Left ventricle myocardium inferior (tissue), 1 donor: Measurements from ENCODE around the gene TNIK. TPM values are rescaled to one million over a fixed set of nuclear protein-coding genes. Genes with fewer than 3 reads are reported as not detected.

ENCODE experiments used
- DNase-seq: peaks from one replicate; pipeline ENCODE4 v3.0.0-alpha.2; 2020
- H3K27ac ChIP-seq: fragments of 200-600 bp; replicated peaks from 2 replicates; pipeline ENCODE4 v1.8.0; 2021
- H3K27me3 ChIP-seq: fragments of 200-600 bp; 2 replicates; pipeline ENCODE4 v1.8.0; 2021; ENCODE audit warnings: low read depth
- H3K36me3 ChIP-seq: fragments of 200-600 bp; 2 replicates; pipeline ENCODE4 v1.8.0; 2021
- H3K4me1 ChIP-seq: fragments of 200-600 bp; 2 replicates; pipeline ENCODE4 v1.8.0; 2021
- H3K4me3 ChIP-seq: fragments of 200-600 bp; 2 replicates; pipeline ENCODE4 v1.8.0; 2021; ENCODE audit warnings: mild to moderate bottlenecking, moderate library complexity
- H3K9me3 ChIP-seq: fragments of 200-600 bp; replicated peaks from 2 replicates; pipeline ENCODE4 v1.8.0; 2021
- intact Hi-C: fragments of 100-400 bp; cut with micrococcal nuclease; formaldehyde crosslinking; loops from one replicate; pipeline ENCODE4 v1.11.0; 2022
- total RNA-seq: library from RNA; stranded (reverse); fragmentation: NEBNext Ultra II Directional; extraction: Animal tissue kit (Norgen Biotek cat#: 25700); gene quantifications from one replicate; pipeline ENCODE4 v1.2.1, GENCODE V29; 2021
- TF ChIP-seq, protein P1 (sequence below): fragments of 200-600 bp; IDR thresholded peaks from 2 replicates; pipeline ENCODE4 v1.8.0; 2021; ENCODE audit warnings: antibody characterized with exemption, mild to moderate bottlenecking, borderline replicate concordance
- donor health status: DM: no; HTN: yes; CAD: no; lungs with severe emphysema.

TNIK gene
- total RNA-seq, 1 donor from 2014 or later, result 28.6 TPM

- no peak for DNase-seq
- TF ChIP-seq, protein P1, sequence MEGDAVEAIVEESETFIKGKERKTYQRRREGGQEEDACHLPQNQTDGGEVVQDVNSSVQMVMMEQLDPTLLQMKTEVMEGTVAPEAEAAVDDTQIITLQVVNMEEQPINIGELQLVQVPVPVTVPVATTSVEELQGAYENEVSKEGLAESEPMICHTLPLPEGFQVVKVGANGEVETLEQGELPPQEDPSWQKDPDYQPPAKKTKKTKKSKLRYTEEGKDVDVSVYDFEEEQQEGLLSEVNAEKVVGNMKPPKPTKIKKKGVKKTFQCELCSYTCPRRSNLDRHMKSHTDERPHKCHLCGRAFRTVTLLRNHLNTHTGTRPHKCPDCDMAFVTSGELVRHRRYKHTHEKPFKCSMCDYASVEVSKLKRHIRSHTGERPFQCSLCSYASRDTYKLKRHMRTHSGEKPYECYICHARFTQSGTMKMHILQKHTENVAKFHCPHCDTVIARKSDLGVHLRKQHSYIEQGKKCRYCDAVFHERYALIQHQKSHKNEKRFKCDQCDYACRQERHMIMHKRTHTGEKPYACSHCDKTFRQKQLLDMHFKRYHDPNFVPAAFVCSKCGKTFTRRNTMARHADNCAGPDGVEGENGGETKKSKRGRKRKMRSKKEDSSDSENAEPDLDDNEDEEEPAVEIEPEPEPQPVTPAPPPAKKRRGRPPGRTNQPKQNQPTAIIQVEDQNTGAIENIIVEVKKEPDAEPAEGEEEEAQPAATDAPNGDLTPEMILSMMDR, result no peak
- intact Hi-C loops, result no loop called here
- no peaks in the 10 kb centered on the region for H3K36me3 ChIP-seq
- no peaks in the 10 kb centered on the region for H3K27me3 ChIP-seq
- peaks cover 31% of the 10 kb centered on the region for H3K4me1 ChIP-seq
- H3K27ac ChIP-seq, result no peak overlapping the region
- no peaks in the 10 kb centered on the region for H3K9me3 ChIP-seq
- H3K4me3 ChIP-seq, result no peak overlapping the region
Observed at GRCh38 chr3:171340434-171340833, 119.8 kb downstream of the TNIK start.

DNA sequence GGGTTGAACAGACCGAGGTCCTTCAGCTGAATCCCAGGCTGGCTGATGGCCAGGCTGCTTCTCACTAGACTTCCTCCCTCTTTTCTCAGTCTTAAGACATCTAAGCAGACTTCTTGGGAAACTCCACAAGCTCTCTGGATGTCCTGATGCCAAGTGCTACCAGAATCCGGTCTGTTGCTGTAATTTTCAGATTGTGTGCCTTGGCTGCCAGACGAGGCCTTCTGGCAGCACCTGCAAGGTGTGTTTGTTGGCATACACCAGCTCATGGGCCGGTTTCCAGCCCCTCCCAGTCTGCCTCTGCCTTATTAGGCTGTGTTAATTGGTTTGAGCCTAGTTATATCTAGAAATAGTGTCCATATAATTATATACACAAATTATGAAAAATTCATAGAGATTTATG is 120.6 kb downstream of the TNIK start:
- Histone ChIP-seq H3K4me1 (peaks cover 31% of the 10 kb centered on the region), H3K9me3 (no peaks in the 10 kb centered on the region), H3K4me3 (no peak overlapping the region), H3K27ac (no peak overlapping the region), H3K27me3 (no peaks in the 10 kb centered on the region), H3K36me3 (no peaks in the 10 kb centered on the region)
- TF ChIP-seq, protein P1, result no peak
- no peak for DNase-seq
- intact Hi-C loops, result no loop called here

GRCh38 chr3:171336406-171336805 is 123.8 kb downstream of the TNIK start:
- H3K36me3 ChIP-seq, result no peaks in the 10 kb centered on the region
- intact Hi-C loops, result no loop called here
- no peak overlapping the region for H3K4me3 ChIP-seq
- no peak for DNase-seq
- no peak overlapping the region for H3K27ac ChIP-seq
- H3K27me3 ChIP-seq, result no peaks in the 10 kb centered on the region
- H3K9me3 ChIP-seq, result no peaks in the 10 kb centered on the region
- H3K4me1 ChIP-seq, result peaks cover 33% of the 10 kb centered on the region
- TF ChIP-seq, protein P1, result no peak

- Histone ChIP-seq H3K4me3 (no peak overlapping the region), H3K27ac (no peak overlapping the region), H3K36me3 (no peaks in the 10 kb centered on the region), H3K27me3 (no peaks in the 10 kb centered on the region), H3K9me3 (no peaks in the 10 kb centered on the region), H3K4me1 (peaks cover 41% of the 10 kb centered on the region)
- intact Hi-C loops, result no loop called here
- no peak for DNase-seq
- TF ChIP-seq, protein P1, result no peak
Observed at GRCh38 chr3:171335559-171335958, 124.6 kb downstream of the TNIK start.

GRCh38 chr3:171334465-171334811 is 125.8 kb downstream of the TNIK start:
- Histone ChIP-seq H3K27ac (peak overlapping the region; percentile 71), H3K27me3 (no peaks in the 10 kb centered on the region), H3K36me3 (no peaks in the 10 kb centered on the region), H3K9me3 (no peaks in the 10 kb centered on the region), H3K4me1 (peaks cover 48% of the 10 kb centered on the region), H3K4me3 (no peak overlapping the region)
- peak; percentile 41 for DNase-seq
- TF ChIP-seq, protein P1, result no peak
- intact Hi-C loops, result no loop called here
